Eye (tissue), 1 donor: ENCODE results near the gene PTRH1.

ENCODE experiments used
- DNase-seq: peaks from one replicate; pipeline ENCODE4 v3.0.0-alpha.2; 2015

The PTRH1 gene

DNA sequence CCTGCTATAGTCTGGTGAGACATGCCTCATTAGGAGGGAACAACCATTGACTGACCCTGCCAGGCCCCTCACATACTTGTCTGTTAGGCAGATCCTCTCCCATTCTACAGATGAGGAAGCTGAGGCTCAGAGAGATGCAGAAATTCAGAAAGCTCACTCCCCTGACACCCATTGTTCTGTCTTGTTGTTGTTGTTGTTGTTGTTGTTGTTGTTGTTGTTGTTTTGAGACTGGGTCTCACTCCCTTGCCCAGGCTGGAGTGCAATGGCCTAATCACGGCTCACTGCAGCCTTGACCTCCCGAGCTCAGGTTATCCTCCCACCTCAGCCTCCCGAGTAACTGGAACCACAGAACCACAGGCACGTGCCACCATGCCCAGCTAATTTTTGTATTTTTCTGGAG, 21.8 kb downstream of the PTRH1 start:
- no peak for DNase-seq

DNA sequence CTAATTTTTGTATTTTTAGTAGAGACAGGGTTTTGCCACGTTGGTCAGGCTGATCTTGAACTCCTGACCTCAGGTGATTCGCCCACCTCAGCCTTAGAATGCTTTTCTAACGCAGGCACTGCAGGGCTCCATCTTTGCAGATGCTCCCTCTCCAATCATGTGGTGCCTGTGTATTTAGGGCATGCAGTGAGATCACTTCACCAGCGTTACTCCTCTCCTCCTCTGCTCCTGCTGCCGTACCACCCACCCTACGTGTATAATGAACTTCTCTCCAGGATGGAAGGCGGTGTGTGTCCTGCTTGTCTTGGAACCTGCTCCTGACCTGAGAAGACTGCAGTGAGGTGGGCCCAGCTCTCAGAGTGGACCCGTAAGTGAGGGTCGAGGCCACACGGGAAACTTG, 22.3 kb downstream of the PTRH1 start:
- no peak for DNase-seq

DNA sequence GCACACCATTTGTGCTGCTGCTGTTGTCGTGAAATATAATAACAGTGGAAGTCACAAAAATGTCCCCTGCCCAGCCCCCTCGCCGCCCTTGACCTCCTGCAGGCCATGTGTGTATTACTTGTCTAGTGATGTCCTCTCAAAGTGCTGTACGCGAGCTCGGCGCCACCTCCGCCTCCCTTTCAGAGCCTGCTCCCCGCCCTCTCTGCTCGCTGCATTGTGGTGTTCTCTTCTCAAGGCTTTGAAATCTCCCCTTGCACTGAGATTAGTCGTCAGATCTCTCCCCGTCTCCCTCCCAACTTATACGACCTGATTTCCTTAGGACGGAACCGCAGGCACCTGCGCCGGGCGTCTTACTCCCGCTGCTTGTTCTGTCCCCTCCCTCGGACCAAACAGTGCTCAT, 23.4 kb downstream of the PTRH1 start:
- no peak for DNase-seq

DNA sequence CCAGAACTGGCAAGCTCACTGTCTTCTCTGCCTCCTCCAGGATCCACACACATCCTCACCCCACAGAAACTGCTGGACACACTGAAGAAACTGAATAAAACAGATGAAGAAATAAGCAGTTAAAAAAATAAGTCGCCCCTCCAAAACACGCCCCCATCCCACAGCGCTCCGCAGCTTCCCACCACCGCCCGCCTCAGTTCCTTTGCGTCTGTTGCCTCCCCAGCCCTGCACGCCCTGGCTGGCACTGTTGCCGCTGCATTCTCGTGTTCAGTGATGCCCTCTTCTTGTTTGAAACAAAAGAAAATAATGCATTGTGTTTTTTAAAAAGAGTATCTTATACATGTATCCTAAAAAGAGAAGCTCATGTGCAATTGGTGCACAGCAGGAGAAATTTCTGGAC, 24.7 kb downstream of the PTRH1 start:
- no peak for DNase-seq

DNA sequence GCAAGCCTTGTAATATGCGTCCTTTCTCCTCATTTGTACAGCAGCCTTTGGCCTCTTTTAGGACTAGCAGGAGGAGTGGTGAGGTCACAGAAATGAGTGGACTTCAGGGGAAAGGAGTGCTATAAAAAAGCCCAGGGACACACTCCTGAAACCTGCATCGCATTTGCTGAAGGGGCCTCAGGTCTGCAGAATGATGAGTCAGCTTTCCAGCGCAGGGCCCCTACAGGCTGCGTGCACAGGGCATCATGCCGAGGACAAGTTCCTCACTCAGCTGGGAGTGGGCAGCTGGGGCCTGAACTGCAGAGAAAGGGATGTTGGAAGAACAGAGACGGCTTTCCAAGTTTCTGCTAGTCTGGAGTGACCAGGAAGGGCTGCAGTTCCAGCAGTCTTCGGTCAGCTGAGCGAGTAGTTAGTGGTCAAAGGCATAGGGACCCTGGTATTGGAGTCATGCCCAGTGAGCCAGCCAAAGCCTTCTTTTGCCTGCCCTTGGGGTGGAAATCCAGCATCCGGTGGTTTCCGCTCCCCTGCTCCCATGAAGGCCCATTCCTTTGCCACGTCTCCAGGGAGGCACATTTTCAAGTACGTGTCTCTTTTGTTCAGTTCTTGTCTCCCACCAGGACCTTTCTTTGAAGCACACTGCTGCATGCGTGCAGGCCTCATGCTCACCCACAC, 26.0 kb downstream of the PTRH1 start:
- no peak for DNase-seq

DNA sequence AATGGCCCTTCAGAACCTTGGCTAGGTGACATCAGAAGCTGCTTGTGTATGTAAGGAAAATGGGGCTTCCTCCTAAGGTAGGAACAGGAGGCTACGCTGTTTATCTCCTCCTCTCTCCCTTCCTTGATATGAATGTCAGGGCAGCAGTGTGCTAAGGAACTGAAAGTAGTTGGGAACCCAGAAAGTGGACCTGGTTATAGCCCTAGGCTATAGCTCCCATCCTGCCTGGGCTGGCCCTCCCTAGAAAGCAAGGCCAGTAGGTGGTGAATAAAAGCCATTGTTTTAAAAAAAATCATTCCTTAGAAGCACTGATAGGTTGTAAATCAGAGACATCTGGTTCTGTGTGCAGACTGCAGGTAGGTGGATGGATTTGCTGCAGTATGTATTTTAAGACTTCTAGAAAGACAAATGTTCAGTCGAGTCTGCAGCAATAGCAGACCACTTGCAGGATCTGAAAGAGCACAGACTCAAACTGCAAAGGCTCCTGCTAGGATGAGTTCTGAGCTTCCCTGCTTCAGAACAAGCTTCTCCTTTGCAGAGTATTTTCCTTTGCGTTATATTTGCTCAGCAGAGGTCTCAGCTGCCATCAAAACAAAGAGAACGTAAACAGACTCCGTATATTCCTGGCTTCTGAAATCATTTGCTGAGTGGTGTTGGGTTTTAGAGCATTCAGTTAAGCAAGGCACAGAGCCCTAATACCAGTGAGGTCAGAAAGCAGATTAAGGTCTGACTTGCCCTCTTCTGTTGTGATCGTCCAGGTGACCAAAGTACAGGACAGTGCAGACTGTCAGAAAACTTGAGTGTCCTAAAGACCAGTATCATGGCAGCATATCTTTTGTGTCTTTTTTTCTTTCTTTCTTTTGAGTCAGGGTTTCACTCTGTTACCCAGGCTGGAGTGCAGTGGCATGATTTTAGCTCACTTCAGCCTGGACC, 28.7 kb downstream of the PTRH1 start:
- DNase-seq: no peak

DNA sequence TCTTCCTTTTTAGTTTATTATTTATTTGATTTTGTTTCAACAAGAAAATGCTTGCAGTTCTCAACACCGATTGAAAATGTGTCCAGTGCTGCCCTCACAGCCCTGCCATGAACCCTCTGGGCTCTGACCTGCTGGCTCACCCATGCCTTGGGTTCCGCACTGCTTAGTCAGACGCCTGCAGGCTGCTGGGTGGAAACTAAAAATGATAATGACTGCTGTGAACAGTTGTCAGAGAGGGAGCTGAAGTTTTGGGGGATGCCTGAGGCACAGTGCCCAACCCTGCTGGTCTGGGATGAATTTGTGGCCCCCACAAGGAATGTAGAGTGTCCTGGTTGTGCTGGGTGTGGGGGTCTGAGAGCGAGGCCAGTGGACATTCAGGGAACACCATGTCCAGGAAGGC, 30.9 kb downstream of the PTRH1 start:
- no peak for DNase-seq

DNA sequence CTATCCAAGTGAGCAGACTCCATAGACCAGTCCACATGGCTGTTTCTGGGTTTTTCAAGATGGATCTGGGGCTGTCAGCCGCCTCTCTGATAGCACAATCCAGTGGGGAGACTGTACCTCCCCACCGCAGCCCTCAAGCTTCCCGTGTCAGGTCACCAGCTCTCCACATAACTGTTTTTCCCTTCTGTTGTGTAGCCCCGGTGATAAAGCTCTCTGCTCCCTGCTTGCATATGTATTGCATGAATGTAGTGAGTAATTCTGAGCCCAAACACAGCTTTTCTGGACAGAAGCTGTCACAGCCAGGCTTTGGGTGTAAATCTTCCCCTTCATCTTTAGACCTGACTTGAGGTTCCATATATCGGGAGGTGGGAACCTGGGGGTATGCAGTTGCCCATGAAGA, 31.7 kb downstream of the PTRH1 start:
- no peak for DNase-seq

DNA sequence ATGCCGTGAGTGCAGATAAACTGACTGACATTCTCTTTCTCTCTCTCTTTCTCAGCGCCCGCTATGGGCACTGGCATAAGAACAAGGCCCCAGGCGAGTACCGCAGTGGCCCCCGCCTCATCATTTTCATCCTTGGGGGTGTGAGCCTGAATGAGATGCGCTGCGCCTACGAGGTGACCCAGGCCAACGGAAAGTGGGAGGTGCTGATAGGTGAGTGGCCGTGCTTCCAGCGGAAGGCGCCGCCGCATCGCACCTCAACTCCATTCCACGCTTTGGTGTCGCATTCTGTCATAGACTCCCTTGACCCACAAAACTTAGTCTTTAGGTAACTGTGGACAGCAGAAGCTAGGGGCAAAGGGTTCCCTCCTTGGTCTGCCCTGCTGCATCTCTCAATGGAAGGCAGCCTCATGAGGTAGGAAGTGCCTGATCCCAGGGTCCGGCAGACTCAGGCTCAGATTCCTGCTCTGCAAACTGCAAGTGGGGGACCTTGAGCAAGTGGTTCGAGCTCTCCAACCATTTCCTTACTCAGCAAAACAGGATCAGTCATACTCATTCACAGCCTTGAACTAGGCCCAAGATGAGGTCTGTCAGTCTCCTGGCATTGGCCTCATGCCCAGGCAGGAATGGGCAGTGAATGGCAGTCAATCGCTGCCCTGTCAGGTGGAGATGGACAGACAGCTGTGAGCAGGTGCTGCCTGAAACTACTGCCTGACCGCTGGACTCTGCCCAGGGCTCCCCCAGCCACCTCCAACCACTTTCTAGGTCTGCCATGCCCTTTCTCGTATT, 32.9 kb downstream of the PTRH1 start:
- DNase-seq: no peak

DNA sequence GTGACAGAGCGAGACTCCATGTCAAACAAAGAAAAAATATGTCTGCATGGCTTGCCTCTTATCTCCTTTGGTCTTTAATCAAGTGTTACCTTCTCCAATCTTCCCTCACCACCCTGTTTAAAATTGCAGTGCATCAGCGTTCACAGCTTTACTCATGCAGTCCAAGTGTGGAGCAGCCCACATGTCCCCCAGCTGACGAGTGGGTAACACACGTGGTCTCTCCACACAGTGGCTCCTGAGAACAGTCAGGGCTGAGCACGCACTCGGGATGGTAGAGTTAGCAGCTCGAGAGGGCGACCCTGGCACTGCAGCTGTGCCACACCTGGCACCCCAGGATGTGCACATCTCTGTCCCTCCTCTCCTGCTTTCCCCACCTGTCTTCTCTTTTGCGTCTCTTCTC, 34.6 kb downstream of the PTRH1 start:
- DNase-seq: no peak

DNA sequence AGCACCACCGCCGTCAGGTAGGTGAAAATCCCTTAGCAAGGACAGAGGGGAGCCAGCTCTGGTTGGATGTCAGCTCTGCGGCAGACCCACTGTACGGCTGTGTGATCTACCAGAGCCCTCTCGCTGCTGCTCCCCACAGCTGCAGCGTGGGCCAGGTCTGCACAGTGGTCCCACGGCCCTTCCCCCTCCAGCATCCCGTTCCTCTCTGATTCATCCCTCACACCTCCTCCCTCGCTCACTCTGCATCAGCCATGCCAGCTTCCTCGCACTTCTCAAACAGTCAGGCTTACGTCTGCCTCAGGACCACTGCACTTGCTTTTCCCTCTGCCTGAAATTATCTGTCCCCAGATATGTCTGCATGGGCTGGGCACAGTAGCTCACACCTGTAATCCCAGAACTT, 35.2 kb downstream of the PTRH1 start:
- DNase-seq: no peak

DNA sequence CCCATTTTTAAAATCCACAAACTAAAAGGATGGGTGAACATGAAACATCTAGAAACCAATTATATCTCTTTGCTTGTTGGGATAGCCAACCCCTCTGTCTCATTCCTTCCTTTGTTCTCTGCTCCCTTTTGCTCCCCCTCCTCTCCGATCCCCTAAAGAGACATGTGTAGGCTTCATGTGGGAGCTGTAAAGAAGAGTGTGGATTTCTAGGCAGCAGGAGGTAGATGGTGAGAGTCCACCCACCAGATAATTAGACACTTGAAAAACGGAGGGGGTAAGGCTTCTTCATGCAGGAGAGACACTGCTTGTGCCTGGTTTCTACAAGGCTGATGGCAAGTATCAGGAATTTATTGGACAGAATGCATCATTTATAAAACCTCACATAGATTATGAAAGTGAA, 36.0 kb downstream of the PTRH1 start:
- DNase-seq: no peak

DNA sequence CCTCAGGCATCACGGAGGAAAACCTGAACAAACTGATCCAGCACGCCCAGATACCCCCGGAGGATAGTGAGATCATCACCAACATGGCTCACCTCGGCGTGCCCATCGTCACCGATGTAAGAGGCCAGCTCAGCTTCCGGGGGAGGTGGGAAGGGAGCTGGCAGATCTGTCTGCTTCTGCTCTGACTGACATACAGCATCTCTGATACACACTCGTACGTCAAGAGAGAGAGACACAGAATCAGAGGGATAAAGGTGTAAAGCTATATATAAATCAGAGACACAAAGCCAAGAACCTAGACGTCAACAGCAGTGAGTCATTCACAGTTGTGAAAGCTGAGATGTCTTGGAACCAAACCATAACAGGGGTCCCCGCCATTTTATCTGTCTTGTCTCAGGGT, 38.8 kb downstream of the PTRH1 start:
- no peak for DNase-seq

DNA sequence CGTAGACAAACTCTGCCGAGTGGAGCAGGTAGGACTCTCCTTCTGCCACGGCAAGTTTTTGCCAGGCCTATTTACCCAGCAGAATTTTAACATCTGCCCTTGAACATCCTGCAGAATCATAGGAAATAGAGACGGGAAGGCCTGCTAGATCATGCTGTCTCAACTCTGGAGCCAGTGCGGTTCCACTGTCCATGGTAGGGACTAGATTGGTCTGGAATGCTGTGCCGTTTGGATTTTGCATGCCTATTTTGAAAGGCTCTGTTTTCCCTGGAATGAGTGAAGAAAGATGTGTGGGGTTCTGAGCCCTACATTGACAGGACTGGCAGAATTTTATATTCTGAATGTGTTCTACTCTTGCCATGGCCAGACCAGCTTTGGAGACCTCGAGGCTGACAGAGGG, 42.2 kb downstream of the PTRH1 start:
- DNase-seq: no peak

DNA sequence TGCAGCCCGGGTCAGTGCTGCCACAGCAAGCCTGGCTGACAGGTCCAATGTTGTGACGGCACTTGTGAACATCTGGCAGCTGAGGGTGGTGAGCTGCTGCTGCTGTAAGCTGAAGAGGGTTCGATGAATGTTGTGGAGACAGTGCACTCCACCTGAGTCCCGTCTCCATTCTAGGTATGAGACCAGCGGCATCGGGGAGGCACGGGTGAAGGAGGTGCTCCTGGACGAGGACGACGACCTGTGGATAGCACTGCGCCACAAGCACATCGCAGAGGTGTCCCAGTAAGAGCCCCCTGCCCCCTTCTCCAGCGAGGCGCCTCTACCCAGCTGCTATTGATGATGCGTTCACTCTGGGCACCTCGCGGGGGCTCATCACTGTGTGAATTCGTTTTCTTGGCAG, 47.6 kb downstream of the PTRH1 start:
- no peak for DNase-seq

DNA sequence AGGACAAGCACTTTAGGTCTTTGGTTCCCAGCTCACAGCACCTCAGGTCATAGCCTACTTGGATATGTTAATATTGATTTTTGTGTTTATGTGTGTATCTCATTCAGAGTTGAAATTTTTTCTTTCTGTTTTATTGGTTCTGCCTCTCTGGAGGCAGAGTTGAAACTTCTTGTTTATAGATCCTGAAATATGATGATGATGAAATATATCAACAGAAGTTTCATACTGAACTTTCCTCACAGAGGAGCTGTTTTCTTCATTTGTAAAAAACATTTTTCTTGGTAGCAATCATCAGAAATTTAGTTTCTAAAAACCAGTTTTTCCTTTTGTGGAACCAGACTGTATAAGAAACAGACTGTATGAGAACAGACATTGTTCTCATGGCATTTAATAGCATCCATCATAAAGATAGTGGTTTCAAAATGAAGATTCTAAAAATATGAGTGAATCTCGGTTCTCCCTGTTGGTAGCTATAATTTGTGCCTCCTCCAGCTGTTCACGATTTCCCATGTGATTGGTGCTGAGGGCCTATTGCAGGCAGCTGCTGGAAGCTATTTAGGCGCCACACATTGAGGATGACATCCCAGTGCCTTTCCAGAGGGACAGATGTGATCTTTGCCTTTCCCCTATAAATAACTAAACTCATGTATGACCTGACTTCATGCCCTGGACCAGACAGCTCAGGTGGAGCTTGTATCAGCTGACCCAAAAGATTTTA, 48.2 kb downstream of the PTRH1 start:
- DNase-seq: peak; percentile 19

DNA sequence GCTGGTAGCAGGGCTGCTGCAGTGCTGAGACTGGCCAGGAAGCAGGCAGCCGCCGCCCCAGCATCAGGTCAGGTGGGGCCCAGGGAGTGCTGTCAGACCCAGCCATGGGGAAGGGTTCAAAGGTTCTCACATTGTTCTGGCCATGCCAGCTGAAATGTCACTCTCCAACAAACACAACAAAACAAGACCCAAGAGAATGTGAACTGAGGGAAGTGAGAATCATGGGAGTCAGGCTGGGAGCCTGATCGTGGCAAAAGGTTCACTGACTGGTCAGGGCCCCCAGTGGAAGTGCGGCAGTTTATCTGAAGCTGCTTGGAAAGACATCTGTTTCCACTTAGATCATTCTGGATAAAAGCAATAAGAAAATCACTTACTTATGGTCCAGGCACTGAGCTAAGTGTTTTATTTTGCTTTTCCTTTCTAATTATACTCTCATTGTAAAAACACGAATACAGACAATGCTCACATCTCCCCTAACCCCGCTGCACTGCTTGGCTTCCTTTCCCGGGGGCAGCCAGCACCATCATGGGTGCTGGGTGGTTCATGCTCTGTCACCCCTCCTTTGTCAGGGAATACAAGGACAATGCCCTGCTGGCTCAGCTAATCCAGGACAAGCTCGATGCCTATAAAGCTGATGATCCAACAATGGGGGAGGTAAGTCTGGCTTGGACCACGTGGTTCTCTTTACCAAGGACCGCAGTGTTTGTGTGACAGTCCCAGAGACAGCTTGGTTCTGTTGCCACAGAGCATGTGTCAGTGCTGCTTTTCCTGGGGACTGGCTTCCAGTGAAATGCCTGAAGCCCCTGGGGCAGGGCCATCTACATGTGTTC, 50.6 kb downstream of the PTRH1 start:
- peak; percentile 89 for DNase-seq

DNA sequence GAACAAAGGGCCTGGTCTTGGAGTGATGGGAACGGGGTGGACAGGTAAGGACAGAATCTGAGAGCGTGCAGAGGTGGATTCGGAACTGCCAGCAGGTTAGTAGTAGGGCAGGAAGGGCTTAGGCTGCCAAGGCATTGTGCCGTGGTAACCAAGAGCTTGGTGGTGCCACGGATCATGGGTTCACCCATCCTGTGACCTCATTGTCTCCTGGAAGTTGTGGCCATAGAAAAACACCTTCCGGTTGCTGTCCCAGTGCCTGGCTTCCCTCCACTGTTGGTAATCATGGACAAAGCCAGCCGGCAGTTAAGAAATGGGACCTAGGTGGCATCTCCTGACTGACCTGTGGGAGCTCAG, 51.2 kb downstream of the PTRH1 start:
- DNase-seq: no peak
